Lung (tissue), 12 donors: ENCODE results near the gene COLGALT1. TPM values are rescaled to one million over a fixed set of nuclear protein-coding genes. Genes with fewer than 3 reads are reported as not detected.

ENCODE experiments used
- ATAC-seq: fragments of 200-7000 bp; cut with Tn5 transposase; one replicate; pipeline ENCODE4 v1.9.1; 2020; ENCODE audit warnings: moderate number of reproducible peaks; ENCODE audit not compliant: insufficient read depth, low FRiP score
- DNase-seq, 3 donors: peaks; one replicate each; pipeline ENCODE4 v3.0.0-alpha.2; 2013 to 2017
- H3K27ac ChIP-seq, 2 donors: one replicate each; pipeline ENCODE4 v1.5.1; 2013; ENCODE audit warnings: mild to moderate bottlenecking in 2 of 2, moderate library complexity in 2 of 2, control low read depth in 1 of 2, inconsistent platforms in 1 of 2, low read depth in 1 of 2, low read length in 1 of 2
- H3K27me3 ChIP-seq, 3 donors: one replicate each; pipeline ENCODE4 v1.5.1; 2013; ENCODE audit warnings: low read length in 2 of 3; ENCODE audit not compliant: control insufficient read depth in 3 of 3, insufficient read depth in 3 of 3
- H3K36me3 ChIP-seq, 4 donors: one replicate each; pipeline ENCODE4 v1.5.1; 2013; ENCODE audit warnings: low read length in 4 of 4, mild to moderate bottlenecking in 1 of 4, moderate library complexity in 1 of 4; ENCODE audit not compliant: control insufficient read depth in 4 of 4, insufficient read depth in 4 of 4
- H3K4me1 ChIP-seq, 5 donors: one replicate each; pipeline ENCODE4 v1.5.1; 2013; ENCODE audit warnings: low read length in 5 of 5, mild to moderate bottlenecking in 2 of 5, moderate library complexity in 1 of 5; ENCODE audit not compliant: control insufficient read depth in 5 of 5, insufficient read depth in 5 of 5
- H3K4me3 ChIP-seq: one replicate; pipeline ENCODE4 v1.5.1; 2013; ENCODE audit warnings: mild to moderate bottlenecking, control low read depth, moderate library complexity
- H3K9ac ChIP-seq, 2 donors: one replicate each; pipeline ENCODE4 v1.5.1; 2013; ENCODE audit warnings: low read length in 2 of 2, control low read depth in 1 of 2; ENCODE audit not compliant: insufficient read depth in 1 of 2
- H3K9me3 ChIP-seq, 4 donors: one replicate each; pipeline ENCODE4 v1.5.1; 2013; ENCODE audit warnings: low read length in 3 of 4, mild to moderate bottlenecking in 1 of 4, moderate library complexity in 1 of 4; ENCODE audit not compliant: control insufficient read depth in 4 of 4, insufficient read depth in 3 of 4
- WGBS, 2 donors: extraction: QIAGEN DNeasy Blood & Tissue Kit; methylation state at CpG; one replicate each; pipeline ENCODE4 v1.1.7; 2013; 5-methylcytosine and 5-hydroxymethylcytosine counted together
- polyA plus RNA-seq, 2 donors: library from polyadenylated mRNA; stranded (reverse); fragments of 200-250 nt; gene quantifications; one replicate each; pipeline ENCODE4 v1.2.1, GENCODE V29; 2013
- total RNA-seq, 2 donors: library from RNA; depleted of rRNA in 1 of 2; stranded (reverse); fragments of >200 nt in 1 of 2; gene quantifications; one replicate each; pipeline ENCODE4 v1.2.1, GENCODE V29; 2014 to 2021
- TF ChIP-seq, protein P1 (sequence below): IDR thresholded peaks from 2 replicates; pipeline ENCODE4 v1.5.1; 2012; ENCODE audit warnings: mild to moderate bottlenecking; ENCODE audit errors: control extremely low read depth, extremely low read depth
- donor health status: control.
- donor health status: control.
- donor health status: Bipolar disorder and iron deficiency.
- donor health status: healthy.
- donor health status: DM: yes; HTN: yes; CAD: no.

The COLGALT1 gene
- total and polyA plus RNA-seq, 4 donors = 39.9 to 129 (median 85.1) TPM

DNA sequence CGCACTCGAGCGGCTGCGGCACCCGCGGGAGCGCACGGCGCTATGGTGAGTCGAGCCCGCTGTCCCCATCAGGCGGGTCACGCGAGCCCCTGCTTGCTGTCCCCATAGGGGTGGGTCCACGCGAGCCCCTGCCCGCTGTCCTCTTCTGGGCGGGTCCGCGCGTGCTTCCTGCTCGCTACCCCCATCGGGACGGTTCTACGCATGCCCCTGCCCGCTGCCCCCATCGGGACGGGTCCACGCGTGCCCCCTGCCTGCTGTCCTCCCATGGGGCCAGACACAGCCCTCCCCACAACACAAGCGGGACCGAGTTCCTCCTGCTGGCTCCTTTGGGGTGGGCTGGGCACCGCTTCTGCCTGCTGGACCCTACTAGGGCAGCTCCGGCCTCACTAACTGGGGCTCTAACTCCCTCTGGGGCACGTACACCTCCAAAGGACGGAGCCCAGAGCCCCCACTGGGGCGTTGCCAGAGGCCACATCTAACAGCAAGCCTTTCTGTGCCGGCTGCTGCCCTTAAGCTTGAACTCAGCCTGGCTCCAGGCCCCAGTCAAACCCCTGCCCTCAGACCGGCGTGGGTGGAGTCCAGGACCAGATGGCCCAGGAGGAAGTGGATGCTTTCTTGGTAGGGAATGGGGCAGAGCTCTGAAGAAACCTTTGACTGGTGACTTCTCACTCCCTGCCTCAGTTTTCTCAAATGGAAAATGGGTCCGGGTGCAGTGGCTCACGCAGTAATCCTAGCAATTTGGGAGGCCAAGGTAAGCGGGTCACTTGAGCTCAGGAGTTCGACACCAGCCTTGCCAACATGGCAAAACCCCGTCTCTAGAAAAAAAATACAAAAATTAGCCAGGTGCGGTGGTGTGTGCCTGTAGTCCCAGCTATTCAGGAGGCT, 722 bp downstream of the COLGALT1 start:
- peak overlapping the region; percentile 56 to 86 for H3K27ac ChIP-seq
- H3K36me3 ChIP-seq = peaks cover 0 to 15% (median 11%) of the 10 kb centered on the region in 4 donors
- peak overlapping the region in 1 of 2 donors; percentile 30 for H3K9ac ChIP-seq
- 7 to 8% methylated on average over 45 to 46 of the region's 46 CpGs for WGBS, 2 donors
- H3K27me3 ChIP-seq = no peaks in the 10 kb centered on the region
- peak overlapping the region; percentile 97 for H3K4me3 ChIP-seq
- TF ChIP-seq, protein P1, sequence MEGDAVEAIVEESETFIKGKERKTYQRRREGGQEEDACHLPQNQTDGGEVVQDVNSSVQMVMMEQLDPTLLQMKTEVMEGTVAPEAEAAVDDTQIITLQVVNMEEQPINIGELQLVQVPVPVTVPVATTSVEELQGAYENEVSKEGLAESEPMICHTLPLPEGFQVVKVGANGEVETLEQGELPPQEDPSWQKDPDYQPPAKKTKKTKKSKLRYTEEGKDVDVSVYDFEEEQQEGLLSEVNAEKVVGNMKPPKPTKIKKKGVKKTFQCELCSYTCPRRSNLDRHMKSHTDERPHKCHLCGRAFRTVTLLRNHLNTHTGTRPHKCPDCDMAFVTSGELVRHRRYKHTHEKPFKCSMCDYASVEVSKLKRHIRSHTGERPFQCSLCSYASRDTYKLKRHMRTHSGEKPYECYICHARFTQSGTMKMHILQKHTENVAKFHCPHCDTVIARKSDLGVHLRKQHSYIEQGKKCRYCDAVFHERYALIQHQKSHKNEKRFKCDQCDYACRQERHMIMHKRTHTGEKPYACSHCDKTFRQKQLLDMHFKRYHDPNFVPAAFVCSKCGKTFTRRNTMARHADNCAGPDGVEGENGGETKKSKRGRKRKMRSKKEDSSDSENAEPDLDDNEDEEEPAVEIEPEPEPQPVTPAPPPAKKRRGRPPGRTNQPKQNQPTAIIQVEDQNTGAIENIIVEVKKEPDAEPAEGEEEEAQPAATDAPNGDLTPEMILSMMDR = no peak
- ATAC-seq = peak; percentile 54
- peaks cover 0 to 15% (median 4%) of the 10 kb centered on the region in 5 donors for H3K4me1 ChIP-seq
- no peaks in the 10 kb centered on the region for H3K9me3 ChIP-seq
- DNase-seq = peak; percentile 45 to 57 (median 48)

DNA sequence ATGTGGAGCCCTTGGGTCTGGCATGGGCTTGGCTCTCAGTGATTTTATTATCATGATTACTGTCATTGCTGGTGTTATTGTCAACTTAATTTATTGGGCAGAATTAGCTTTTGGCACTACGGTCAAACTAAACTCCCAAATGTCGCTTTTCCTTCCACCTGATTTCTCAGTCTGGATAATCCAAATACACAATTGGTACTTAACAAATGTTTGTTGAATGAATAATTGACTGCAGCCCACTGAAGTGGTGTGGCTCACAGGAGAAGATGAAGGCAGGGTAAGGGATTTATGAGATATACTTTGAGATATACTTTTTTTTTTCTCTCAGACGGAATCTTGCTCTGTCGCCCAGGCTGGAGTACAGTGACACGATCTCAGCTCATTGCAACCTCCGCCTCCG, 1.5 kb downstream of the COLGALT1 start:
- H3K4me1 ChIP-seq = peaks cover 0 to 15% (median 4%) of the 10 kb centered on the region in 5 donors
- H3K9ac ChIP-seq = no peak overlapping the region
- no peaks in the 10 kb centered on the region for H3K9me3 ChIP-seq
- H3K27ac ChIP-seq = no peak overlapping the region
- H3K36me3 ChIP-seq = peaks cover 0 to 17% (median 12%) of the 10 kb centered on the region in 4 donors
- no peak overlapping the region for H3K4me3 ChIP-seq
- WGBS, 2 donors = 84 to 86% methylated on average over 7 of the region's 7 CpGs
- TF ChIP-seq, protein P1 = no peak
- DNase-seq (no peak), ATAC-seq (no peak)
- no peaks in the 10 kb centered on the region for H3K27me3 ChIP-seq

DNA sequence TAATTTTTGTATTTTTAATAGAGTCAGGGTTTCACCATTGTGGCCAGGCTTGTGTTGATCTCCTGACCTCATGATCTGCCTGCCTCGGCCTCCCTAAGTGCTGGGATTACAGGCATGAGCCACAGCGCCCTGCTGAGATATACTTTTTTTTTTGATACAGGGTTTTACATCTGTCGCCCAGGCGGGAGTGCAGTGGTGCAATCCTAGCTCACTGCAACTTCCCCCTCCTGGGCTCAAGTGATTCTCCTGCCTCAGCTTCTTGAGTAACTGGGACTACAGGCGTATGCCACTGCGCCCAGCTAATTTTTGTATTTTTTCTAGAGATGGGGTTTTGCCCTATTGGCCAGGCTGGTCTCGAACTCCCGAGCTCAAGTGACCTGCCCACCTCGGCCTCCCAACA, 2.0 kb downstream of the COLGALT1 start:
- 43 to 79% methylated on average over 9 of the region's 9 CpGs for WGBS, 2 donors
- no peak for DNase-seq

More for the DNA sequence above, 2.0 kb downstream of the COLGALT1 start:
- Histone ChIP-seq H3K36me3 (peaks cover 0 to 19% (median 12%) of the 10 kb centered on the region in 4 donors), H3K9ac (no peak overlapping the region), H3K27me3 (no peaks in the 10 kb centered on the region), H3K27ac (no peak overlapping the region), H3K4me3 (no peak overlapping the region), H3K4me1 (peaks cover 0 to 15% (median 4%) of the 10 kb centered on the region in 5 donors), H3K9me3 (no peaks in the 10 kb centered on the region)
- ATAC-seq = no peak
- TF ChIP-seq, protein P1 = no peak
